Measurements from ENCODE around the gene DDA1. TPM values are rescaled to one million over a fixed set of nuclear protein-coding genes. Genes with fewer than 3 reads are reported as not detected.

Gene DDA1
- 38.7 and 40.7 TPM in 2 replicates for polyA plus RNA-seq (2011; rRNA removed)
- 18.2 and 27.8 TPM in 2 replicates for polyA minus RNA-seq (2011; rRNA and poly(A)+ RNA removed)

DNA sequence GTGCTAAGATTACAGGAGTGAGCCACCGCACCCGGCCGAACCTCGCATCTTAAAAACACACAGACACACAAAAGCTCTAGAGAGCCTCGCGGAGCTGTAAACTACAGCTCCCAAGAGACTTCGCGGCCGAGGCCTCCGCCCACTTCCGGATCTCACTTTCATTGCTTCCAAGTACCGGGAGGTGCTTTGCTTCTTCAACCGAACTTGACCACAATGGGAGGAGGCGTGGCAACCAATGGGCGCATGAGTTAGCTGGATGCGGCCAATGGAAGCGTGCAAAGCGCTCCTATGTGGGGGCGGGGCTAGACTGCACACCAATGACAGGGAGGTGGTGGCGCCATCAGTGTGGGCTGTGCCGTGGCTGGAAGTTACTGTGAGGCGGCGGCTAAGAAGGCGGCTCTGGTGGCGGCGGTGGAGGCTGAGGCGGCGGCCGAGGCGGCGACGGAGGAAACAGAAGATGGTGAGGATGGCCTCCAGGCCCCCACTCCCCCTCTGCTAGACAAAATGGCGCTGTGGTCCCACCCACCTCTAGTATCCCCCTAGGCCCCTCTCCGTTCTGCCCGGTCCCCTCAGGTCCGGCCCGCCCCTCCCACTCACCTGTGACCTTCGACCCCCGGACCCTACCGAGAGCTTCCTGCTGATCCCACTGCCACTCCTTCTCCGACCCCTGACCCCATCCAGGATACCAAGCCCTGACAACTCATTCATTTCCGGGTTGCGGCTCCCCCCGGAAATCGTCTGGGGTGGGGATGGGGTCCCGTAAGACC lies at the start of gene DDA1:
TSS of gene DDA1 (plus strand) at position 366 of the 767 bp plus-strand sequence. CDS start at position 458, 92 bp downstream.
- peak; percentile 99 for DNase-seq (ENCODE audit: low read depth, low spot score)
- TF ChIP-seq, protein P1, sequence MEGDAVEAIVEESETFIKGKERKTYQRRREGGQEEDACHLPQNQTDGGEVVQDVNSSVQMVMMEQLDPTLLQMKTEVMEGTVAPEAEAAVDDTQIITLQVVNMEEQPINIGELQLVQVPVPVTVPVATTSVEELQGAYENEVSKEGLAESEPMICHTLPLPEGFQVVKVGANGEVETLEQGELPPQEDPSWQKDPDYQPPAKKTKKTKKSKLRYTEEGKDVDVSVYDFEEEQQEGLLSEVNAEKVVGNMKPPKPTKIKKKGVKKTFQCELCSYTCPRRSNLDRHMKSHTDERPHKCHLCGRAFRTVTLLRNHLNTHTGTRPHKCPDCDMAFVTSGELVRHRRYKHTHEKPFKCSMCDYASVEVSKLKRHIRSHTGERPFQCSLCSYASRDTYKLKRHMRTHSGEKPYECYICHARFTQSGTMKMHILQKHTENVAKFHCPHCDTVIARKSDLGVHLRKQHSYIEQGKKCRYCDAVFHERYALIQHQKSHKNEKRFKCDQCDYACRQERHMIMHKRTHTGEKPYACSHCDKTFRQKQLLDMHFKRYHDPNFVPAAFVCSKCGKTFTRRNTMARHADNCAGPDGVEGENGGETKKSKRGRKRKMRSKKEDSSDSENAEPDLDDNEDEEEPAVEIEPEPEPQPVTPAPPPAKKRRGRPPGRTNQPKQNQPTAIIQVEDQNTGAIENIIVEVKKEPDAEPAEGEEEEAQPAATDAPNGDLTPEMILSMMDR (IDR thresholded peaks at IDR 0.05; ENCODE audit: low read depth, low read length): no peak
- ChIA-PET CTCF (interaction anchor here (0.6 to 1.3 kb wide), 2 partner anchors 36 to 538 kb away, joined by 3 to 14 read pairs; no protein-coding TSS in a partner anchor), POLR2A (interaction anchor here (0.5 to 1.2 kb wide), 9 partner anchors 8 to 1553 kb away, joined by 3 to 13 read pairs (median 4); partner anchors contain the start of genes ANO8 and MVB12A)
- H3K9me3 ChIP-seq (ENCODE audit: control insufficient read depth, insufficient read depth, low read length): peaks cover 4% of the 10 kb centered on the region; the same call in 1 of the 2 replicates
- peak within 1 kb of the TSS; percentile 88 for H3K4me3 ChIP-seq (ENCODE audit: low read depth, low read length)
- H3K27ac ChIP-seq (ENCODE audit: low read depth, low read length): peak within 1 kb of the TSS; percentile 31
- no peaks in the 10 kb centered on the region for H3K27me3 ChIP-seq (ENCODE audit: control insufficient read depth, insufficient read depth, low read length)

DNA sequence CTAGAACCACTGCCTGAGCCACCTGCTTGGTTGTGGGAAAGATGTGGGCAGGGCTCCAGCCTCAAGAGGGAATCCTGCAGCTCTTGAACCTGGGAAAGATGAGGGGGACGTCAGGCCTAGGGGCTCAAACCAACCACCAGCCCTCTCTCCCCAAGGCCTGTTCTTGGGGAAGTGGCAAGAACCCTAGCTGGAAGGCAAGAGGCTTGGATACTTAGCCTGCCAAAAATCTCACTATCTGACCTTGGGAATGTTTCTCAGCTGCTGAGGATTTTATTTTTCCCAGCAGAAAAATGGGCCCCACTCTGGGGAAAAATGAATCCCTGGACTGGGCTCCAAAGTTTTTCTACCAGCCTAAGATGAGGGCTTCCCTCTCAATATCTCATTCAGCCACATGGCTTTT lies 49.4 kb upstream of the DDA1 start:
- CTCF ChIA-PET: interaction anchor here (0.6 to 1.9 kb wide), 8 partner anchors 7 to 194 kb away, joined by 3 to 7 read pairs (median 3); no protein-coding TSS in a partner anchor
- TF ChIP-seq, protein P1 (IDR thresholded peaks at IDR 0.05; ENCODE audit: low read depth, low read length): no peak
- POLR2A ChIA-PET: no interaction called here

DNA sequence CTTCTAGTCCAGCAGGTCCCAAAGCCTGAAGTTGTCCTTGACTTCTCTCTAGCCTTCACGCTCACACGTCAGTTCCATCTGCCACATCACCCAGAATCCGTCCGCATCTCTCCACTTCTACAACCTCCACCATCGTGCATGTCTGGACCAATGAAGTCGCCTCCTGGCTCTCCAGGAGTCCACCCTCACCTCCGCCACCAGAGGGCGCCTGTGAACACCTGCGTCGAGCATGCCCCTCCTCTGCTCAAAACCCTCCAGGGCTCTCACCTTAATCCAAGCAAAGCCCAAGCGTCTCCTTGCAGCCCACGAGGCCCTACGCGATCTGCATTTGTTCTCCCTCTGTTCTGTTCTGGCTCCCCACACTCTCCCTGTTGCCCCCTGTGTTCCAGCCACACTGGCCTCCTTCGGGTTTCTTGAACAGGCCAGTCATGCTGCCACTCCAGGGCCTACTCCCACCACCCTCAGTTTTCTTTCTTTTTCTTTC lies 48.5 kb upstream of the DDA1 start:
- H3K27me3 ChIP-seq (ENCODE audit: control insufficient read depth, insufficient read depth, low read length): peaks cover 8% of the 10 kb centered on the region
- H3K27ac ChIP-seq (ENCODE audit: low read depth, low read length): no peak overlapping the region
- H3K4me3 ChIP-seq (ENCODE audit: low read depth, low read length): no peak overlapping the region
- ChIA-PET POLR2A (no interaction called here), CTCF (interaction anchor here (0.6 to 1.9 kb wide), 9 partner anchors 8 to 269 kb away, joined by 3 to 7 read pairs (median 3); no protein-coding TSS in a partner anchor)
- no peak for DNase-seq (ENCODE audit: low read depth, low spot score)
- TF ChIP-seq, protein P1 (IDR thresholded peaks at IDR 0.05; ENCODE audit: low read depth, low read length): peak; percentile 83
- peaks cover 17% of the 10 kb centered on the region for H3K9me3 ChIP-seq (ENCODE audit: control insufficient read depth, insufficient read depth, low read length)

More for the DNA sequence above, 49.4 kb upstream of the DDA1 start:
- no peak for DNase-seq (ENCODE audit: low read depth, low spot score)
- H3K4me3 ChIP-seq (ENCODE audit: low read depth, low read length): no peak overlapping the region
- peaks cover 8% of the 10 kb centered on the region for H3K27me3 ChIP-seq (ENCODE audit: control insufficient read depth, insufficient read depth, low read length)
- H3K27ac ChIP-seq (ENCODE audit: low read depth, low read length): no peak overlapping the region
- peaks cover 17% of the 10 kb centered on the region for H3K9me3 ChIP-seq (ENCODE audit: control insufficient read depth, insufficient read depth, low read length)

DNA sequence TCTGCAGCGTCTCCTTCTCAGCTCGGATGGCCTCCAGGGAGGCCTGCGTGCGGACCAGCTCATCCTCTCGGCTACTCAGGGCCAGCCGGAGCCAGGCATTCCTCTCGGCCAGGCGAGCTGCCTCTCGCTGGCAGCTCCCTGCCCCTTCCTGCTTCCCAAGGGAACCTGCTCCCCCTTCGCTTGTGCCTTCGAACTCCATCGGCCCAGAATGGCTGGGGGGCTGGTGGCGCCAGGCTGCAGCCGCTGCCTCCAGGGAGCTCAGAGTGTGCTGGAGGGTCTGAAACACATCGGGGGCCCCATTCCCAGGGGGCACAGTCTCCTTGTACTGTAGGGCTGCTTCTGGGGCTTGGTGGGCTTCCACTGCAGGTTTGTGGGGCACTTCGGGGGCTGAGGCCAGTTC lies 46.8 kb upstream of the DDA1 start:
- H3K27ac ChIP-seq (ENCODE audit: low read depth, low read length): no peak overlapping the region
- H3K27me3 ChIP-seq (ENCODE audit: control insufficient read depth, insufficient read depth, low read length): peaks cover 8% of the 10 kb centered on the region
- TF ChIP-seq, protein P1 (IDR thresholded peaks at IDR 0.05; ENCODE audit: low read depth, low read length): no peak
- DNase-seq (ENCODE audit: low read depth, low spot score): no peak
- H3K4me3 ChIP-seq (ENCODE audit: low read depth, low read length): no peak overlapping the region
- H3K9me3 ChIP-seq (ENCODE audit: control insufficient read depth, insufficient read depth, low read length): peaks cover 17% of the 10 kb centered on the region
- POLR2A ChIA-PET: no interaction called here
- CTCF ChIA-PET: interaction anchor here (0.5 to 0.7 kb wide), 3 partner anchors 17 to 123 kb away, joined by 3 to 6 read pairs (median 3); no protein-coding TSS in a partner anchor
